Glutamatergic neuron (in vitro differentiated cells): ENCODE data around the gene ORAI1. TPM values are rescaled to one million over a fixed set of nuclear protein-coding genes. Genes with fewer than 3 reads are reported as not detected.

Experiments
- DNase-seq: peaks from one replicate; pipeline ENCODE4 v3.0.0; 2022
- H3K27ac Mint-ChIP-seq: one replicate; pipeline ENCODE4 v1.8.0; 2020; ENCODE audit warnings: mild to moderate bottlenecking, mixed read lengths, inconsistent platforms; ENCODE audit not compliant: unreplicated experiment
- H3K27me3 Mint-ChIP-seq: one replicate; pipeline ENCODE4 v1.8.0; 2020; ENCODE audit warnings: mild to moderate bottlenecking, moderate library complexity, mixed read lengths, inconsistent platforms; ENCODE audit not compliant: unreplicated experiment
- H3K36me3 Mint-ChIP-seq: one replicate; pipeline ENCODE4 v1.8.0; 2020; ENCODE audit warnings: mild to moderate bottlenecking, mixed read lengths, inconsistent platforms; ENCODE audit not compliant: unreplicated experiment
- H3K4me1 Mint-ChIP-seq: one replicate; pipeline ENCODE4 v1.8.0; 2020; ENCODE audit warnings: mild to moderate bottlenecking, low read depth, mixed read lengths, inconsistent platforms; ENCODE audit not compliant: unreplicated experiment
- H3K4me3 Mint-ChIP-seq: one replicate; pipeline ENCODE4 v1.8.0; 2020; ENCODE audit warnings: mild to moderate bottlenecking, mixed read lengths, inconsistent platforms; ENCODE audit not compliant: unreplicated experiment
- H3K9me3 Mint-ChIP-seq: one replicate; pipeline ENCODE4 v1.8.0; 2020; ENCODE audit warnings: mild to moderate bottlenecking, moderate library complexity, mixed read lengths, inconsistent platforms; ENCODE audit not compliant: unreplicated experiment
- CTCF ChIP-seq: fragments of 200-600 bp; sonication (generic); IDR thresholded peaks from one replicate; pipeline ENCODE4 v1.5.0; 2021; ENCODE audit not compliant: partially characterized antibody, unreplicated experiment
- total RNA-seq: library from RNA; stranded (reverse); fragmentation: NEBNext Ultra II Directional; extraction: Animal tissue kit (Norgen Biotek cat#: 25700); gene quantifications from one replicate; pipeline ENCODE4 v1.2.1, GENCODE V29; 2021; ENCODE audit not compliant: unreplicated experiment

The ORAI1 gene
- total RNA-seq, 1 donor from 2014 or later: 15.9 TPM

GRCh38 chr12:121610239-121611149, 15.8 kb upstream of the ORAI1 start:
- no peak for DNase-seq
- no peak for TF ChIP-seq CTCF
- Mint-ChIP-seq H3K36me3 (no peaks in the 10 kb centered on the region), H3K9me3 (no peaks in the 10 kb centered on the region), H3K27ac (no peak overlapping the region), H3K4me1 (peaks cover 2% of the 10 kb centered on the region), H3K4me3 (no peak overlapping the region), H3K27me3 (peaks cover 2% of the 10 kb centered on the region)

GRCh38 chr12:121611306-121611705, 15.0 kb upstream of the ORAI1 start:
- Mint-ChIP-seq H3K36me3 (no peaks in the 10 kb centered on the region), H3K4me1 (peaks cover 2% of the 10 kb centered on the region), H3K9me3 (no peaks in the 10 kb centered on the region), H3K4me3 (no peak overlapping the region), H3K27ac (no peak overlapping the region), H3K27me3 (peaks cover 2% of the 10 kb centered on the region)
- TF ChIP-seq CTCF: no peak
- no peak for DNase-seq

- DNase-seq: no peak
- peaks cover 2% of the 10 kb centered on the region for H3K27me3 Mint-ChIP-seq
- no peak overlapping the region for H3K4me3 Mint-ChIP-seq
- no peaks in the 10 kb centered on the region for H3K36me3 Mint-ChIP-seq
- no peak for TF ChIP-seq CTCF
- no peak overlapping the region for H3K27ac Mint-ChIP-seq
- no peaks in the 10 kb centered on the region for H3K9me3 Mint-ChIP-seq
- no peaks in the 10 kb centered on the region for H3K4me1 Mint-ChIP-seq
Observed at GRCh38 chr12:121613462-121613861, 12.9 kb upstream of the ORAI1 start.

GRCh38 chr12:121614872-121615467, 11.4 kb upstream of the ORAI1 start:
- Mint-ChIP-seq H3K9me3 (no peaks in the 10 kb centered on the region), H3K4me1 (no peaks in the 10 kb centered on the region), H3K27me3 (peaks cover 2% of the 10 kb centered on the region), H3K27ac (no peak overlapping the region), H3K4me3 (no peak overlapping the region), H3K36me3 (no peaks in the 10 kb centered on the region)
- TF ChIP-seq CTCF: no peak
- no peak for DNase-seq
